Measurements from ENCODE around the gene RFWD3. TPM values are rescaled to one million over a fixed set of nuclear protein-coding genes. Genes with fewer than 3 reads are reported as not detected.

The RFWD3 gene
- total and polyA plus RNA-seq, 2 of the 13 experiments (the other 11 are each of a cell fraction or from before 2014, with no cell fraction given): 23.4 to 62.6 TPM

DNA sequence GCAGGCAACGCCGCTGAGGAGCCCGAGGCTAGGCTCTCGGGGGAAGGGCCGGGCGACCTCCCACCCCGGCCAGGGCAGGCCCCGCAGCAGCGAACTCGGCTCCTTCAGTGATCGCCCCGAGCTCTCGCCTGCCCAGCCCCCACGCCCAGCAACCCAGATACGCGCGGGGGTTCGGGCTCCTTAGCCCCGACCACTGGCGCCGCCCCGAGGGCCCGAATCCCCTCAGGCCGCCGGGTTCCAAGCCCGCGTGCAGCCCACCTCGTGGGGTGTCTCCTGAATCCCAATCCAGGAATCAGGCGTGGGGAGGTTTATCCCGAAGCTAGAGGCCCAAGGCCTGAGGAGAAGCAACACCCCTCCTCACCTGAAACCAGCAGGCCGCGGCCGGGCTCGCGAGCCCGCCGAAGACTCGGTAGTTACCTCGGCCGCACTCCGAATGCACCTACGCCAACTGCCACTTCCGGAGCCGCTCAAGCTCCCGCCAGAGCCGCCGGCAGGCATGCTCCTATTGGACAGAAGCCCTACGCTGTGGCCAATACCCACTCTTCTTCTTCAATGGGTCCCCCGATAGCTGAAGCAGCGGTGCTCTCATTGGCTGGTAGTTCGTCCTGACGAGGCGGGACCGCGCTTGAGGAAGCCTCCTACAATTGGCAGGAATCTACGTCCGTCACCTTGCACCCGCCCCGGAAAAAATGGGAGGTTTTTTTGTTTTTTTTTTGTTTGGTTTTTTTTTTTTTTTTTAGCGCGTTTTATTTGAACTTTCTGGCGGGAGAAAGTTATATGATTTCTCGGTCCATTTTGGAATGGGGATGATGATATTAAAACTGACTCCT, at the start of gene RFWD3 (continued):
- TF ChIP-seq HINFP (CRISPR knock-in tag; IDR thresholded peaks at IDR 0.05; ENCODE audit: low read depth): peak; percentile 85; the same call in 1 of the 2 replicates
- TF ChIP-seq KDM2A (CRISPR knock-in tag; IDR thresholded peaks at IDR 0.05; ENCODE audit: borderline replicate concordance, low read depth): peak; percentile 67; the same call in 1 of the 2 replicates
- TF ChIP-seq, protein P1, sequence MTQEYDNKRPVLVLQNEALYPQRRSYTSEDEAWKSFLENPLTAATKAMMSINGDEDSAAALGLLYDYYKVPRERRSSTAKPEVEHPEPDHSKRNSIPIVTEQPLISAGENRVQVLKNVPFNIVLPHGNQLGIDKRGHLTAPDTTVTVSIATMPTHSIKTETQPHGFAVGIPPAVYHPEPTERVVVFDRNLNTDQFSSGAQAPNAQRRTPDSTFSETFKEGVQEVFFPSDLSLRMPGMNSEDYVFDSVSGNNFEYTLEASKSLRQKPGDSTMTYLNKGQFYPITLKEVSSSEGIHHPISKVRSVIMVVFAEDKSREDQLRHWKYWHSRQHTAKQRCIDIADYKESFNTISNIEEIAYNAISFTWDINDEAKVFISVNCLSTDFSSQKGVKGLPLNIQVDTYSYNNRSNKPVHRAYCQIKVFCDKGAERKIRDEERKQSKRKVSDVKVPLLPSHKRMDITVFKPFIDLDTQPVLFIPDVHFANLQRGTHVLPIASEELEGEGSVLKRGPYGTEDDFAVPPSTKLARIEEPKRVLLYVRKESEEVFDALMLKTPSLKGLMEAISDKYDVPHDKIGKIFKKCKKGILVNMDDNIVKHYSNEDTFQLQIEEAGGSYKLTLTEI (CRISPR knock-in tag; conservative IDR thresholded peaks at IDR 0.05): no peak
- TF ChIP-seq RBFOX2 (IDR thresholded peaks at IDR 0.05; ENCODE audit: low read depth, low read length): peak; percentile 89
- TF ChIP-seq KAT8 (CRISPR knock-in tag; IDR thresholded peaks at IDR 0.05): peak; percentile 97
- no peak for TF ChIP-seq ATRX (CRISPR knock-in tag; IDR thresholded peaks at IDR 0.05; ENCODE audit: borderline replicate concordance)
- TF ChIP-seq, protein P2, sequence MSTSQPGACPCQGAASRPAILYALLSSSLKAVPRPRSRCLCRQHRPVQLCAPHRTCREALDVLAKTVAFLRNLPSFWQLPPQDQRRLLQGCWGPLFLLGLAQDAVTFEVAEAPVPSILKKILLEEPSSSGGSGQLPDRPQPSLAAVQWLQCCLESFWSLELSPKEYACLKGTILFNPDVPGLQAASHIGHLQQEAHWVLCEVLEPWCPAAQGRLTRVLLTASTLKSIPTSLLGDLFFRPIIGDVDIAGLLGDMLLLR (CRISPR knock-in tag; IDR thresholded peaks at IDR 0.05): peak; percentile 92
- no peak for TF ChIP-seq ZKSCAN1 (IDR thresholded peaks at IDR 0.05; ENCODE audit: low read length)
- TF ChIP-seq ZNF30 (CRISPR knock-in tag; IDR thresholded peaks at IDR 0.05): no peak
- peak; percentile 67; the same call in 1 of the 2 replicates for TF ChIP-seq ZNF800 (CRISPR knock-in tag; IDR thresholded peaks at IDR 0.05)
- TF ChIP-seq HOXA7 (CRISPR knock-in tag; IDR thresholded peaks at IDR 0.05): no peak
- no peak for TF ChIP-seq CBX2 (IDR thresholded peaks at IDR 0.05; ENCODE audit: low read depth, low read length)
- TF ChIP-seq CBX2 (CRISPR knock-in tag; IDR thresholded peaks at IDR 0.05; ENCODE audit: low read depth): no peak
- TF ChIP-seq ISX (CRISPR knock-in tag; conservative IDR thresholded peaks at IDR 0.05): no peak
- peak; percentile 97 for TF ChIP-seq ZFX (CRISPR knock-in tag; IDR thresholded peaks at IDR 0.05; ENCODE audit: low read depth)
- TF ChIP-seq, protein P3, sequence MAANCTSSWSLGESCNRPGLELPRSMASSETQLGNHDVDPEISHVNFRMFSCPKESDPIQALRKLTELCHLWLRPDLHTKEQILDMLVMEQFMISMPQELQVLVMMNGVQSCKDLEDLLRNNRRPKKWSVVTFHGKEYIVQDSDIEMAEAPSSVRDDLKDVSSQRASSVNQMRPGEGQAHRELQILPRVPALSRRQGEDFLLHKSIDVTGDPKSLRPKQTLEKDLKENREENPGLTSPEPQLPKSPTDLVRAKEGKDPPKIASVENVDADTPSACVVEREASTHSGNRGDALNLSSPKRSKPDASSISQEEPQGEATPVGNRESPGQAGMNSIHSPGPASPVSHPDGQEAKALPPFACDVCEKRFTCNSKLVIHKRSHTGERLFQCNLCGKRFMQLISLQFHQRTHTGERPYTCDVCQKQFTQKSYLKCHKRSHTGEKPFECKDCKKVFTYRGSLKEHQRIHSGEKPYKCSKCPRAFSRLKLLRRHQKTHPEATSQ (CRISPR knock-in tag; IDR thresholded peaks at IDR 0.05; ENCODE audit: borderline replicate concordance): no peak
- TF ChIP-seq ZNF703 (CRISPR knock-in tag; IDR thresholded peaks at IDR 0.05; ENCODE audit: borderline replicate concordance): 0 out of 2 replicates have a peak, but pooled peaks have one; percentile 69
- TF ChIP-seq ZSCAN12 (CRISPR knock-in tag; IDR thresholded peaks at IDR 0.05): peak; percentile 82
- no peak for TF ChIP-seq ZNF83 (CRISPR knock-in tag; IDR thresholded peaks at IDR 0.05; ENCODE audit: borderline replicate concordance)
- TF ChIP-seq, protein P4, sequence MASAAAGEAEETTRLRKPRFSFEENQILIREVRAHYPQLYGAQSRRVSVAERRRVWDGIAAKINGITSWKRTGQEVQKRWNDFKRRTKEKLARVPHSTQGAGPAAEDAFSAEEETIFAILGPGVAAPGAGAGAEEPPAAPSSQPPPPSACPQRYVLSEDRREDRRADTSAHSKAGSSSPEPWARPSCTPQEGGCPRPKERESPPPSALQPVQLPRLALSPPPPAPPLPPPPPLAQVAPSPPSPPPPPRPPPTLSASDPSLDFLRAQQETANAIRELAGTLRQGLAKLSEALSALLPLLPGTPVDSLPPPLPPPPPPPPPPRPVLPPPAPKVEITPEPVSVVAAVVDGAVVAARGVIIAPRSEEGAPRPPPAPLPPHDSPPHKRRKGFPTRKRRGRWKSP (CRISPR knock-in tag; IDR thresholded peaks at IDR 0.05): peak; percentile 32; the same call in 1 of the 2 replicates

Data from HepG2 (cell line).